T-helper 9 cell (primary cell): ENCODE results near the gene POU6F2.
"Not testable (repeated sequence)": the region's sequence is repeated elsewhere in the genome, so short reads cannot be mapped to it uniquely, and the experiment has no call there.

Source experiments
- DNase-seq: peaks from one replicate; pipeline ENCODE4 v3.0.0-alpha.2; 2020

Gene POU6F2

DNA sequence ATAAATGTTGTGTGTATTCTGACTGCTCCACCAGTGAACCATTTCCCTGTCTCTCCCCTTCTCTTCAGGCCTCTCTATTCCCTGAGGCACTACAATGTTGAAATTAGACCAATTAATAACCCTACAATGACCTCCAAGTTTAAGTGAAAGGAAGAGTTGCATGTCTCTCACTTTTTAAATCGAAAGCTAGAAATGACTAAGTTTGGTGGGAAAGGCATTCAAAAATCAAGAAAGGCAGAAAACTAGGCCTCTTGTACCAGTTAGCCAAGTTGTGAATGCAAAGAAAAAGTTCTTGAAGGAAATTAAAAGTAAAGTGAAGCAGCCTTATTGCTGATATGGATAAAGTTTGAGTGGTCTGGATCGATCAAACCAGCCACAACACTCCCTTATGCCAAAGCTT lies 390.2 kb downstream of the POU6F2 start:
- no peak for DNase-seq

- no peak for DNase-seq
These were observed 394.7 kb downstream of the POU6F2 start for GRCh38 chr7:39372383-39372782.

- DNase-seq = no peak
These were observed 396.8 kb downstream of the POU6F2 start for GRCh38 chr7:39374436-39375040.

- no peak for DNase-seq
These were observed 397.6 kb downstream of the POU6F2 start for GRCh38 chr7:39375047-39375873.

DNA sequence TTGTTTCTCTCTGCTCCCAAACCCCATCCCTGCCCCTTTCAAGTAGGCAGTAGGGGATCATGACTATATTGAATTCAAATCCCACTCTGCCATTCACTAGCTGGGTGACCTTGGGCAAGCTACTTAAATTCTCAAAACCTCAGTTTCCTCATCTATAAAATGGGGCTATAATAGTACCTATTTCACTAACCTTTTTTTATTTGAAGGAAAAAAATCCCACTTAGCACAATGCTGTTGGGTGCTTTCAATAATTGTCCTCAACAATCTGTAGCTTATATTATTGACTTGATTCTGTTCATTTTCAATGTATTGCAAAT lies 398.1 kb downstream of the POU6F2 start:
- no peak for DNase-seq

DNA sequence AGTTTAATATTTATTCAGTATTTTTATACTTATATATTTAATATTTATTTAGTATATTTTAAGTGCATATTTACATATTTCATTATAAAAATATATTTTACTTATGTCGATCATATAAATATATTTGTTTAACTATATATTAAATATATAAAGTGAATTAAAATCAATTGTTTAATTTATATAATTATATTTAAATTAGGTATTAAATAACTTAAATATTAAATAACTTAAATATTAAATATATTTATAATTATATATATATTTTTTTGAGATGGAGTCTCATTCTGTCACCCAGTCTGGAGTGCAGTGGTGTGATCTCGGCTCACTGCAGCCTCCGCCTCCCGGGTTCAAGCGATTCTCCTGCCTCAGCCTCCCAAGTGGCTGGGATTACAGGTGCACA lies 399.2 kb downstream of the POU6F2 start:
- DNase-seq = not testable (repeated sequence)

DNA sequence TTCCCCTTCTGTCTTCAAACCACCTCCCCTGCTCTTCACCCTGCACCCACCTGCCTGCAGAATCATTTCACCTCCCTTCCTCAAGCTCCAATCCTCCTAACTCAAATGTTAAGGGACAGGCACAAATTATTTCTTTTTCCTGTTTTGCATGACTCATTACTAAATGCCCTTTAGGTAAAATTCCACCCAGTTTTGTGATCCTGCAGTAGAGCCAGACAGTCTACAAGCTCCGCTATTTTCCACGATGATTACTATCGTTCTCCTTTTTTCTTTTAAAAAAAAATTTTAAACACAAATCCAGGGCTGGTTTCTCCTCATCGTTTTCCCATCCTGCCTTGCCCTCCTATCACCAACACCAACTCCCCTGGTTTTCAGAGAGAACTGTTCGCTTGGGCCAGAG lies 401.7 kb downstream of the POU6F2 start:
- no peak for DNase-seq

DNA sequence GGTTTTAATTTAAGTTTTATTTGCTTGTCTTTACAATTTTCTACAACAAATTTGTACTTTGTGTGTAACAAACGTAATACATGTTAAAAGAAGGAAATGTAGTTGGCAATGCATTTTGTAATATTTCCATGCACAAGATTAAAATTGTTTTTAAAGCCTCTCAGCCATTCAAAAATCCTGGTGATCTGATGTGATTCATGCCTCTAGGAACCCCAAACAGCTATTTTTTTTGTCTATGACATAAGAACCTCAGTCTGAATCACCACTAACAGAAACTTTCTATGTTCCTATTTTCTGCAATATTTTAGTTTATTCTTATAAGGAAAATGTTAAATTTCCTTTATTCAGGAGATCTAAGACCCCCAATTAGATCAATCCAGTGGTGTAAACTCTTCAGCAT lies 405.4 kb downstream of the POU6F2 start:
- no peak for DNase-seq

DNA sequence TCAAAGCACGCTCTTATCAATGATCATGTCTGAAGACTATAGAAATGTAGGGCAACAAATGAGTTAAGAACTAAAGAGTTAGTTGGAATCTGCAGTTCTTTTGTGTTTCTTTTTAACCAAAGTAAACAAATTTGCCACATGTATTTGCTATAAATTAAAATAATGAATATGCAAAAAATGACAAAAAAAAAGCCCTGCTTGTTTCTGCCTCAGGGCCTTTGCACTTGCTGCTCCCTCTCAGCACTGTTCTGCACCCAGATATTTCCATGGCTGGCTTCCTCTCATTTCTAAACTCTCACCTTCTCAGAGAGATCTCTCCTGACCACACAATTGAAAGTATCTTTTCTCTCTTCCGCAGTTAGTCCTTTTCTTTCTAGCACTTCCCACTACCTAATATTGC lies 406.7 kb downstream of the POU6F2 start:
- DNase-seq = no peak

GRCh38 chr7:39386718-39387117 lies 409.0 kb downstream of the POU6F2 start:
- DNase-seq = no peak

DNA sequence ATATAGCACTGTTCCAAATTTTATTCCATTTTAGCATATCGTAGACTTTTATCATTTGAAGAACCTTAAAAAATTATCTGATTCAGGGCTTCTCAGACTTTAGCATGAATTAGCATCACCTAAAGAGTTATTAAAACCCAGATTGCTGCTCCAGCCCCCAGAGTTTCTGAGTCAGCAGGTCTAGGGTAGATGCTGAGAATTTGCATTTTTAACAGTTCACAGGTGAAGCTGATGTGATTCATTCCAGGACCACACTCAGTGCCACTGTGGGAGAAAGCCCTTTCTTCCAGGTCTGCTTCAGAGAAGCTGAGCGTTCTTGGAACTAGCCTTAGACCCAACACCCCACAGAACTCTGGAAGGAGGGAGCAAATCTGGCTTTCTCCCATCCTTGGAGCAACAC lies 414.4 kb downstream of the POU6F2 start:
- no peak for DNase-seq

DNA sequence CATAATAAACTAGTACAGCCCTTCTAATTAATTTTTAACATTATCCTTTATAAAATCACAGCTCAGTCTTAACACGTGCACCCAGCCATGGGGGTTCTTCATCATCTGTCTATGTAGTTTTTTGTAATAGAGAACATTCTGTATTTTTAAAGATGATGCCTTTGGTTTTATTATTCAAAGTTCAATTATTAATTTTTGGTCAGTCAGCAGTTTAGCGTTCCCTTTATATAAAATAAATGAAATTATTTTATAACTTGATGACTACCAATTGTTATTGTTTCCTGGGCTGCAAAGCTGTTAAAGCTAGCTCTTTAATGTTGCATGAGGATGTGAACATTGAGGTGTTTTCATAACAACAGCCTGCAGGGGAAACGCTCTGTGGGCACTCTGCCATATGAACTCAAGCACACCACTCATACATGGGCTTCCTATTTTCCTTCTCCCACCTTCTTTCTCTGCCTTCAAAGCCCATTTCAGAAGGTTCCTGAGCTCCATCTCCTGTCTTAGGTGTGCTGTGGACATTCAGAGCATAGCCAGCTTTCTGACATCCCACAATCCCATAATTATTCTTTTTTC lies 416.5 kb downstream of the POU6F2 start:
- no peak for DNase-seq

DNA sequence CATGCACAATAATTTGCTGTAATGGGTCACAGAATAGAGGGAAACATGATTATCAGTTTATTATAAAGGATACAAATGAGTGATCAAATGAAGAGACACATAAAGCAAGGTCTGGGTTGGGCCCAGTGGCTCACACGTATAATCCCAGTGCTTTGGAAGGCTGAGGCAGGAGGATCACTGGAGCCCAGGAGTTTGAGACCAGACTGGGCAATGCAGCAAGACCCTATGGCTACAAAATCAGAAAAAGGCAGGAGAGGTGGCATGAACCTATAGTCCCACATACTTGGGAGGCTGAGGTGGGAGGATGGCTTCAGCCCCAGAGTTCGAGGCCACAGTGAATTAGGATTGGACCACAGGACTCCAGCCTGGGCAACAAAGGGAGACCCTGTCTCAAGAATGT lies 421.7 kb downstream of the POU6F2 start:
- DNase-seq = no peak

GRCh38 chr7:39399986-39400385 lies 422.3 kb downstream of the POU6F2 start:
- no peak for DNase-seq

DNA sequence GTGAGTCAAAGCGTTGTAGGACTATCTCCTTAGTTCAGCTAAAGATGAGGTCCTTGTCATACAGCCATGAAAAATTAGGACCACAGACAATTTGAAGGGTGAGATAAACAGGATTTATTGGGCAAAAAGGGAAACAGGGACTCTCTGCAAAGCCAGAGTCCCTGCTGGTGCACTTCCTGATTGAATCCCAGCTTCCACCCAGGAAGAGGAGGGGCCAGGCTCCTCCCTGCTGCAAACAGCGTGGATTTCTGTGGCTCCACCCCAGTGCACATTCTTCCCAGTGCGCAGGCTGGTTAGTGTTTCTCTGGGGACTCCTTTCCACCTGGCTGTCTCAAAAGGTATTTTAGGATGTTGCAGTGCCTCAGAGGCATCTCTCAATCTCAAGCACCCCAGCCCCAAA lies 423.1 kb downstream of the POU6F2 start:
- no peak for DNase-seq

DNA sequence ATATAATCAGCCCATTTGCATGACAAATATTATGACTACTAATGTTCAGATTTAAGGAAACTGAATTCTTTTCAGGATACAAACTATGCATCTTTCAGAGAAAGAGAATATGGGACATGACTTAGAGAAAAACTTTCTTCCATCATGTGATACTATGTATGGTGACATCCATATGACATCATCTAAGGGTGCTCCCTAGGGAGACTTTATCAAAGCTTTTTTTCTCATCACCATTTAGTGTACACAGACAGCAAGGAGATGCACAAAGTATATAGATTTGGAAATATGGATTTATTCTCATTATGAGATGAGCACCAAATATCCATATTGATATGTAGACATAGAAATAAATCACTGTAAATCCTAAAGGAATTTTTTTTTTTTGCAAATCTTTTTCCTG lies 424.3 kb downstream of the POU6F2 start:
- no peak for DNase-seq

GRCh38 chr7:39404907-39405306 lies 427.2 kb downstream of the POU6F2 start:
- DNase-seq = no peak

DNA sequence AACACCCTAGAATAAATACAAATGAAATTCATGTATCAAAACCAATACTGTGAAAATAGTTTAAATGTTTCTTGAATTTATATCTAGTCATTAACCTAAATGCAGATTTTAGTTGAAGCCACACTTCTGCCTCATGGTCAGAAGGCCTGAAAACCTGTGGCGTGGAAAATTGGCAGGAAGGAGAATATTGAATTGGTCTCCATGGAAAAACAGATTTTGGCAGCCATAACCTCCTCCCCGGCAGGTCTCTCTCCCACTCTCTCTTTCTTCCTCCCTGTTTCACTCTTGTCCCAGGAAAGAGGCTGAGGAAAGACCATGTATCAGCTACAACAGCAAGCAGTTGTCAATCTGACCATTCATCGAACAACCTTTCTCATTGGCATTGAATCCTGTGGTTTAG lies 427.9 kb downstream of the POU6F2 start:
- DNase-seq = no peak

GRCh38 chr7:39406467-39406866 lies 428.8 kb downstream of the POU6F2 start:
- DNase-seq = no peak

GRCh38 chr7:39407137-39407536 lies 429.4 kb downstream of the POU6F2 start:
- no peak for DNase-seq

DNA sequence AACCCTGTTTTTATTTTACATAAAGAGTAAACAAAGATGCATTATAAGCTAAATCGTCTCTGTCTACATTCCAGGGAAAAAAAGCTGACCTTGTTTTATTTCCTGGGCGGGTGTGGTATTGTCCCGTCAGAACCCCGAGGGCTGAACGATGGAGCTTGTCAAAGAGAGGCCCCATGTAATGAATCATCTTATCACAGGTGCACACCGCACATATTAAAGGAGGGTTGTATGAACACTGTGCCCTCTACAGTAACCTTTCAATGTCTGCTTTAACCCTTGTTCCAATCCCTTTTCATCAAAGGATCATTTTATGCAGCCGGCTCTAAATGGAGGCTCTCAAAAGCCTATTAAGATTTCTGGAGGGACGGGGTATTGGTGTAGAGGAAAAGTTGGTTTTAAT lies 430.0 kb downstream of the POU6F2 start:
- DNase-seq = no peak

DNA sequence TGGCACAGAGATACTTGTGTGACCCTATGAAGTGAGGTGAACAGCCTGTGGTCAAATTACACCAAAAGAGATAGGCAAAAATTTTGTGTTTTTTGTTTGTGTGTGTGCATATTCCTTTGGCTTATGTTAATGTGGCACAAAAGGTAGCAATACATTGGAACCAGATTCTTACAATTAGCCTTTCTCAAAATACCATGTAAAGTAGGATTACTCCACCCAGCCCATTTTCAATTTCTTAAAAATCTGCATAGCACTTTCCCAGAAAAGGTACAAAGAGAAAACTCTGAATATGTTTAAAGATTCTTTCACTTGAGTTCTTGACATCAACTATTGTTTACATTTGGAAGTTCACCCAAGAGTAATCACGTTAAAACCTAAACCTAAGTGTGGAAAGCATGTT lies 431.2 kb downstream of the POU6F2 start:
- DNase-seq = no peak

DNA sequence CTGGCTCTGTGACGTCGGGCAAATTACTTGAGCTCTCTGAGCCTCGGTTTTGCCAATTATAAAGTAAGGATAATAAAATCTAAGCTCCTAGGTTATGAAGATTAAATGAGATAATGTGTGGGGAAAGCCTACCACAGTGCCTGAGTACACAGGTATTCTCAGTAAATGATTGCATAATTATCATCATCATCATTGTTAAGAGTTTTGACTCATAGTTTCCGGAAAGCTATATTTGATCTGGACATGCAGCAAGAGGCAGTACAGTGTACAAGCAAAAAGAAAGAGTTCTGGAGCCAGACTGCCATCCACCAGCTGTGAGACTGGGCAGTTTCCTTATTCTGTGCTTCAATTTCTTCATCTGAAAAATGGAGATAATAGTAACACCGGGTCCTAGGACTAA lies 432.9 kb downstream of the POU6F2 start:
- no peak for DNase-seq

GRCh38 chr7:39413636-39414223 lies 436.0 kb downstream of the POU6F2 start:
- DNase-seq = no peak
